Parathyroid adenoma (tissue), 2 donors: Measurements from ENCODE around the gene FBLN5.
"Not testable (repeated sequence)": the region's sequence is repeated elsewhere in the genome, so short reads cannot be mapped to it uniquely, and the experiment has no call there.

Source experiments
- H2AFZ ChIP-seq: fragments of 300-600 bp; sonication (generic); one replicate; pipeline ENCODE4 v1.7.0; 2017; ENCODE audit warnings: antibody characterized with exemption, mild to moderate bottlenecking
- H3K27ac ChIP-seq: fragments of 300-600 bp; sonication (generic); one replicate; pipeline ENCODE4 v1.7.0; 2017
- H3K27me3 ChIP-seq: fragments of 300-600 bp; sonication (generic); one replicate; pipeline ENCODE4 v1.7.0; 2017; ENCODE audit warnings: low read length; ENCODE audit not compliant: control insufficient read depth, insufficient read depth
- H3K36me3 ChIP-seq: fragments of 300-600 bp; sonication (generic); one replicate; pipeline ENCODE4 v1.7.0; 2017; ENCODE audit warnings: low read length; ENCODE audit not compliant: control insufficient read depth, insufficient read depth
- H3K4me1 ChIP-seq: fragments of 300-600 bp; sonication (generic); one replicate; pipeline ENCODE4 v1.7.0; 2017; ENCODE audit warnings: control low read depth
- H3K4me2 ChIP-seq: fragments of 300-600 bp; sonication (generic); one replicate; pipeline ENCODE4 v1.7.0; 2017; ENCODE audit warnings: low read length
- H3K4me3 ChIP-seq: fragments of 300-600 bp; sonication (generic); one replicate; pipeline ENCODE4 v1.7.0; 2017; ENCODE audit warnings: low read depth, low read length
- H3K79me2 ChIP-seq: fragments of 300-600 bp; sonication (generic); one replicate; pipeline ENCODE4 v1.7.0; 2017; ENCODE audit warnings: control low read depth
- H3K9ac ChIP-seq: fragments of 300-600 bp; sonication (generic); one replicate; pipeline ENCODE4 v1.7.0; 2017; ENCODE audit warnings: mild to moderate bottlenecking
- H3K9me3 ChIP-seq: fragments of 300-600 bp; sonication (generic); one replicate; pipeline ENCODE4 v1.7.0; 2017; ENCODE audit warnings: low read length; ENCODE audit not compliant: control insufficient read depth
- CTCF ChIP-seq: fragments of 300-600 bp; sonication (generic); IDR thresholded peaks from one replicate; pipeline ENCODE4 v1.7.0; 2017; ENCODE audit warnings: antibody characterized with exemption, mild to moderate bottlenecking
- donor health status: primary hyperparathyroidism.

FBLN5 gene

GRCh38 chr14:91847693-91848092 lies 99.8 kb downstream of the FBLN5 start:
- Histone ChIP-seq H3K9ac (no peak overlapping the region), H3K9me3 (no peaks in the 10 kb centered on the region), H3K4me1 (no peaks in the 10 kb centered on the region), H3K4me2 (no peak overlapping the region), H3K4me3 (no peak overlapping the region), H3K36me3 (no peaks in the 10 kb centered on the region), H2AFZ (no peak overlapping the region), H3K27me3 (no peaks in the 10 kb centered on the region), H3K79me2 (no peaks in the 10 kb centered on the region), H3K27ac (no peak overlapping the region)
- TF ChIP-seq CTCF: no peak

DNA sequence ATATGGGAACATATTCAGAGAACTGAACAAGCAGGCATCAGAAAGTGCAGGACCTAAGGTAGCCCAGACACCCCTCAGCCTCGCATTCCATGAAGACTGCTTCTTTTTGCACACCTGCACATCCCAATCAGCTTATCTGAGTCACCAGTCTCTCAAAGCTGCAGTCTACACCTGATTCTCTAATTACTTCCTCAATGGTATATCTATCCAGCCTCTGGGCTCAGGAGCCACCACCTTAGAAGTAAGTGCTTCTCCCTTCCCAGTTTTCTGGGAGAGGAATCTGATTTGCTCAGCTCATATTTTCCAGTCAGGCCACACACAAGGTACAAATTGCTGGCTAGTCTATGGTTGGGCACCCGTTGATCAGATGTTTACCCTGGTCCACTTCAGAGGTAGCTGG lies 101.8 kb downstream of the FBLN5 start:
- Histone ChIP-seq H3K79me2 (no peaks in the 10 kb centered on the region), H3K9me3 (no peaks in the 10 kb centered on the region), H3K36me3 (no peaks in the 10 kb centered on the region), H3K9ac (no peak overlapping the region), H3K27ac (no peak overlapping the region), H3K27me3 (no peaks in the 10 kb centered on the region), H2AFZ (no peak overlapping the region), H3K4me3 (no peak overlapping the region), H3K4me2 (no peak overlapping the region), H3K4me1 (no peaks in the 10 kb centered on the region)
- TF ChIP-seq CTCF: no peak

DNA sequence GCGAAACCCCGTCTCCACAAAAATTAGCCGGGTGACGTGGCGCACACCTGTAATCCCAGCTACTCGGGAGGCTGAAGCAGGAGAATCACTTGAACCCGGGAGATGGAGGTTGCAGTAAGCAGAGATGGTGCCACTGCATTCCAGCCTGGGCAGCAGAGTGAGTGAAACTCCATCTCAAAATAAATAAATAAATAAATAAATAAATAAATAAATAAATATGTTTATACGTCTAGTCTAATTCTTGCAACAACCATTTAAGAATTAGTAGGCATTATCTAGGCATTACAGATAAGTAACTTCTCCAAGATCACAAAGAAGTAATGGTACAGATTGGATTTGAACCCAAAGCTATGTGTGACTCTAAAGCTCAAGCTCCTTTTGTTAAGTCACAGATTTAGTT lies 102.4 kb downstream of the FBLN5 start:
- H3K4me1 ChIP-seq, H2AFZ ChIP-seq, H3K4me3 ChIP-seq, H3K36me3 ChIP-seq, H3K79me2 ChIP-seq, H3K27me3 ChIP-seq, H3K9ac ChIP-seq, H3K4me2 ChIP-seq, H3K27ac ChIP-seq, H3K9me3 ChIP-seq: not testable (repeated sequence)

DNA sequence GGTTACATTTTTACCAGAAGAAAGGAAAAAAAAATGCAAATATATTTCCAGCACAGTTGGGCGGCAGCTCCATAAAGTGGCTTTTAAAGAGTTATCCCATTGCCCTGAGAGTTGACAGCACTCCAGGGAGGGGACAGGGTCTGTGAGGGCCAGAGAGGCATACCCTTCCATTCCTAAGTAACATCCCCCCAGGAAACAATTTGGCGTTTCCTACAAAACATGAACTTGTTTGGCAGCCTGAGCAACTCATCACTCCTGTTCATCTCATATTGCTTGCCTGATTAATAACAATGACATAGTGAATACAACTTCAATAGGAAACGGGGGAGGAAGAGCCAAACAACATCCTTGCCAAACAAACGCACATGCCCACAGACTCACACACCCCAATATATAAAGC lies 103.5 kb downstream of the FBLN5 start:
- Histone ChIP-seq H3K4me2 (no peak overlapping the region), H3K4me1 (no peaks in the 10 kb centered on the region), H3K9me3 (no peaks in the 10 kb centered on the region), H3K27me3 (no peaks in the 10 kb centered on the region), H2AFZ (no peak overlapping the region), H3K27ac (no peak overlapping the region), H3K36me3 (no peaks in the 10 kb centered on the region), H3K9ac (no peak overlapping the region), H3K79me2 (no peaks in the 10 kb centered on the region), H3K4me3 (no peak overlapping the region)
- TF ChIP-seq CTCF: no peak

- Histone ChIP-seq H3K4me3 (no peak overlapping the region), H2AFZ (no peak overlapping the region), H3K36me3 (no peaks in the 10 kb centered on the region), H3K27me3 (no peaks in the 10 kb centered on the region), H3K4me2 (no peak overlapping the region), H3K9ac (no peak overlapping the region), H3K4me1 (no peaks in the 10 kb centered on the region), H3K79me2 (no peaks in the 10 kb centered on the region), H3K9me3 (no peaks in the 10 kb centered on the region), H3K27ac (no peak overlapping the region)
- TF ChIP-seq CTCF: no peak
These were observed 104.1 kb downstream of the FBLN5 start for GRCh38 chr14:91843437-91843836.
